PC-9 (cell line): ENCODE measurements around the gene GPSM1. TPM values are rescaled to one million over a fixed set of nuclear protein-coding genes. Genes with fewer than 3 reads are reported as not detected.

Source experiments
- BruUV-seq: library from RNA; stranded (reverse); fragments of 400-500 nt; replicated peaks from 2 replicates; lab custom pipeline; 2021; lab: Mats Ljungman, UMichigan
- CTCF ChIA-PET: fragments of 300-600 bp; sonication (Branson Sonifier 250); formaldehyde crosslinking; loops from one replicate; lab custom pipeline; 2022; ENCODE audit warnings: antibody characterized with exemption; lab: Charles Lee
- POLR2A ChIA-PET: fragments of 300-600 bp; sonication (Branson Sonifier 250); formaldehyde crosslinking; loops from one replicate; lab custom pipeline; 2022; ENCODE audit warnings: antibody characterized with exemption; ENCODE audit not compliant: unreplicated experiment; lab: Charles Lee
- DNase-seq, 2 experiments: peaks; one replicate each; pipeline versions ENCODE4 v3.0.0 to v3.0.0-alpha.2; 2015 to 2022; ENCODE audit warnings: mixed read lengths in 1 of 2
- H2AFZ ChIP-seq: fragments of 200-600 bp; sonication (generic); 2 replicates; pipeline ENCODE4 v1.8.1; 2017; ENCODE audit warnings: antibody characterized with exemption
- H3F3A ChIP-seq: fragments of 200-600 bp; sonication (generic); 2 replicates; pipeline ENCODE4 v1.8.1; 2017; ENCODE audit warnings: antibody characterized with exemption, mild to moderate bottlenecking, low read depth; ENCODE audit not compliant: insufficient read depth
- H3K27ac ChIP-seq: fragments of 200-600 bp; sonication (generic); 2 replicates; pipeline ENCODE4 v1.6.1; 2016; ENCODE audit warnings: mixed run types
- H3K27me3 ChIP-seq: fragments of 200-600 bp; sonication (generic); 2 replicates; pipeline ENCODE4 v1.6.1; 2016; ENCODE audit warnings: low read depth, mixed run types; ENCODE audit not compliant: insufficient read depth
- H3K36me3 ChIP-seq: fragments of 200-600 bp; sonication (generic); 2 replicates; pipeline ENCODE4 v1.6.1; 2016; ENCODE audit warnings: low read depth, mixed run types
- H3K4me1 ChIP-seq: fragments of 200-600 bp; sonication (generic); replicated peaks from 2 replicates; pipeline ENCODE4 v1.6.1; 2016; ENCODE audit warnings: mixed run types; ENCODE audit not compliant: insufficient read depth
- H3K4me2 ChIP-seq: fragments of 200-600 bp; sonication (generic); 2 replicates; pipeline ENCODE4 v1.6.1; 2017; ENCODE audit warnings: mixed run types
- H3K4me3 ChIP-seq: fragments of 200-600 bp; sonication (generic); 2 replicates; pipeline ENCODE4 v1.6.1; 2016; ENCODE audit warnings: mixed run types
- H3K79me2 ChIP-seq: fragments of 200-600 bp; sonication (generic); 2 replicates; pipeline ENCODE4 v1.6.1; 2017; ENCODE audit warnings: low read depth, mixed run types
- H3K9me2 ChIP-seq: fragments of 200-600 bp; sonication (generic); 2 replicates; pipeline ENCODE4 v1.8.1; 2017; ENCODE audit warnings: mild to moderate bottlenecking; ENCODE audit not compliant: insufficient read depth
- H3K9me3 ChIP-seq: fragments of 200-600 bp; sonication (generic); 2 replicates; pipeline ENCODE4 v1.8.1; 2016; ENCODE audit warnings: low read depth; ENCODE audit not compliant: insufficient read depth
- H4K20me1 ChIP-seq: fragments of 200-600 bp; sonication (generic); 2 replicates; pipeline ENCODE4 v1.8.1; 2017; ENCODE audit not compliant: insufficient read depth
- EZH2 ChIP-seq: fragments of 200-600 bp; sonication (generic); IDR thresholded peaks from 2 replicates; pipeline ENCODE4 v1.8.0; 2017; ENCODE audit warnings: antibody characterized with exemption, low read depth
- intact Hi-C: fragments of 100-400 bp; cut with micrococcal nuclease; formaldehyde crosslinking; loops from one replicate; pipeline ENCODE4 v1.10.0; 2022; ENCODE audit not compliant: unreplicated experiment
- total RNA-seq: library from RNA; stranded (reverse); gene quantifications from 2 replicates; pipeline ENCODE4 v1.2.3, GENCODE V29; 2021
- TF ChIP-seq, protein P1 (sequence below): fragments of 200-600 bp; sonication (generic); conservative IDR thresholded peaks from 2 replicates; pipeline ENCODE4 v1.6.1; 2017; ENCODE audit warnings: mixed run types, antibody characterized with exemption, mild to moderate bottlenecking, moderate library complexity

GPSM1 gene
- total RNA-seq, 1 experiment from 2014 or later: 5.5 TPM

GRCh38 chr9:136278221-136278620 lies 49.1 kb upstream of the GPSM1 start:
- no peak for DNase-seq
- intact Hi-C loops: no loop called here
- peaks cover 73% of the 10 kb centered on the region for H3K27me3 ChIP-seq
- H3K36me3 ChIP-seq: no peaks in the 10 kb centered on the region
- H3K27ac ChIP-seq: no peak overlapping the region
- BruUV-seq: no TSS peak
- ChIA-PET CTCF (interaction anchor here (0.6 kb wide), 1 partner anchor 479 kb away, joined by 3 read pairs; no protein-coding TSS in a partner anchor), POLR2A (interaction anchor here (0.6 kb wide), 1 partner anchor 122 kb away, joined by 3 read pairs; the partner anchor contains the start of gene SNAPC4)
- no peak overlapping the region for H2AFZ ChIP-seq
- no peak overlapping the region for H3K4me2 ChIP-seq
- no peaks in the 10 kb centered on the region for H3K9me2 ChIP-seq
- H3K4me1 ChIP-seq: no peaks in the 10 kb centered on the region
- H3K79me2 ChIP-seq: no peaks in the 10 kb centered on the region
- H3K4me3 ChIP-seq: no peak overlapping the region
- no peak for TF ChIP-seq EZH2
- TF ChIP-seq, protein P1, sequence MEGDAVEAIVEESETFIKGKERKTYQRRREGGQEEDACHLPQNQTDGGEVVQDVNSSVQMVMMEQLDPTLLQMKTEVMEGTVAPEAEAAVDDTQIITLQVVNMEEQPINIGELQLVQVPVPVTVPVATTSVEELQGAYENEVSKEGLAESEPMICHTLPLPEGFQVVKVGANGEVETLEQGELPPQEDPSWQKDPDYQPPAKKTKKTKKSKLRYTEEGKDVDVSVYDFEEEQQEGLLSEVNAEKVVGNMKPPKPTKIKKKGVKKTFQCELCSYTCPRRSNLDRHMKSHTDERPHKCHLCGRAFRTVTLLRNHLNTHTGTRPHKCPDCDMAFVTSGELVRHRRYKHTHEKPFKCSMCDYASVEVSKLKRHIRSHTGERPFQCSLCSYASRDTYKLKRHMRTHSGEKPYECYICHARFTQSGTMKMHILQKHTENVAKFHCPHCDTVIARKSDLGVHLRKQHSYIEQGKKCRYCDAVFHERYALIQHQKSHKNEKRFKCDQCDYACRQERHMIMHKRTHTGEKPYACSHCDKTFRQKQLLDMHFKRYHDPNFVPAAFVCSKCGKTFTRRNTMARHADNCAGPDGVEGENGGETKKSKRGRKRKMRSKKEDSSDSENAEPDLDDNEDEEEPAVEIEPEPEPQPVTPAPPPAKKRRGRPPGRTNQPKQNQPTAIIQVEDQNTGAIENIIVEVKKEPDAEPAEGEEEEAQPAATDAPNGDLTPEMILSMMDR: no peak
- no peaks in the 10 kb centered on the region for H4K20me1 ChIP-seq
- no peaks in the 10 kb centered on the region for H3K9me3 ChIP-seq
- H3F3A ChIP-seq: no peaks in the 10 kb centered on the region; the same call in 1 of the 2 replicates

DNA sequence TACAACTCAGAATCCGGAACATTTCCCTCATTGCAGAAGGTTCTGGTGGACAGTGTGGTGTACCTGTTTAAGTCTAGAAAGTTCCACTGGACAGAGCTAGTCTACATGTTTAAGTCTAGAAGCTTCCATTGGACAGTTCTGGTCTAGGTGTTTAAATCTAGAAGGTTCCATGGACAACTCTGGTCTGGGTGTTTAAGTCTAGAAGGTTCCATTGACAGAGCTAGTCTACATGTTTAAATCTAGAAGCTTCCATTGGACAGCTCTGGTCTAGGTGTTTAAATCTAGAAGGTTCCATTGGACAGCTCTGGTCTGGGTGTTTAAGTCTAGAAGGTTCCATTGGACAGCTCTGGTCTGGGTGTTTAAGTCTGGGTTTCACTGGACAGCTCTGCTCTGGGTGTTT lies 48.4 kb upstream of the GPSM1 start:
- H3K27ac ChIP-seq: no peak overlapping the region
- POLR2A ChIA-PET: interaction anchor here (0.6 kb wide), 1 partner anchor 121 kb away, joined by 3 read pairs; the partner anchor contains the start of gene SNAPC4
- H3K9me2 ChIP-seq: no peaks in the 10 kb centered on the region
- BruUV-seq: no TSS peak
- H3K9me3 ChIP-seq: no peaks in the 10 kb centered on the region
- no peak overlapping the region for H2AFZ ChIP-seq
- H3F3A ChIP-seq: no peaks in the 10 kb centered on the region; the same call in 1 of the 2 replicates
- no peaks in the 10 kb centered on the region for H3K4me1 ChIP-seq
- CTCF ChIA-PET: no interaction called here
- H3K36me3 ChIP-seq: no peaks in the 10 kb centered on the region
- TF ChIP-seq, protein P1: no peak
- no peak for TF ChIP-seq EZH2
- H3K79me2 ChIP-seq: no peaks in the 10 kb centered on the region
- H3K4me3 ChIP-seq: no peak overlapping the region
- H3K27me3 ChIP-seq: peaks cover 66% of the 10 kb centered on the region
- no peaks in the 10 kb centered on the region for H4K20me1 ChIP-seq
- H3K4me2 ChIP-seq: no peak overlapping the region
- DNase-seq: no peak
- intact Hi-C loops: no loop called here

GRCh38 chr9:136279471-136279870 lies 47.9 kb upstream of the GPSM1 start:
- Histone ChIP-seq H2AFZ (no peak overlapping the region), H3K4me3 (no peak overlapping the region), H3F3A (no peaks in the 10 kb centered on the region; the same call in 1 of the 2 replicates), H3K27ac (no peak overlapping the region), H3K9me2 (no peaks in the 10 kb centered on the region), H3K4me1 (no peaks in the 10 kb centered on the region), H4K20me1 (no peaks in the 10 kb centered on the region), H3K4me2 (no peak overlapping the region), H3K9me3 (no peaks in the 10 kb centered on the region), H3K27me3 (peaks cover 63% of the 10 kb centered on the region), H3K36me3 (no peaks in the 10 kb centered on the region), H3K79me2 (no peaks in the 10 kb centered on the region)
- intact Hi-C loops: no loop called here
- no TSS peak for BruUV-seq
- ChIA-PET POLR2A (no interaction called here), CTCF (no interaction called here)
- TF ChIP-seq EZH2: no peak
- TF ChIP-seq, protein P1: no peak
- DNase-seq: no peak
